CD4-positive, alpha-beta T cell (primary cell): ENCODE data around the gene TMEM98. TPM values are rescaled to one million over a fixed set of nuclear protein-coding genes. Genes with fewer than 3 reads are reported as not detected.
"Not testable (repeated sequence)": the region's sequence is repeated elsewhere in the genome, so short reads cannot be mapped to it uniquely, and the experiment has no call there.

ENCODE experiments used
- ATAC-seq: fragments of 200-7000 bp; cut with Tn5 transposase; one replicate; pipeline ENCODE4 v1.10.0; 2022; ENCODE audit warnings: mild to moderate bottlenecking; ENCODE audit not compliant: poor library complexity
- CTCF ChIA-PET: fragments of 350-600 bp; sonication (Branson Sonifier 250); formaldehyde crosslinking; loops from one replicate; lab custom pipeline; 2021; ENCODE audit warnings: antibody characterized with exemption, inconsistent platforms; lab: Charles Lee
- POLR2A ChIA-PET: fragments of 350-600 bp; sonication (Branson Sonifier 250); formaldehyde crosslinking; loops from one replicate; lab custom pipeline; 2021; ENCODE audit warnings: antibody characterized with exemption, inconsistent platforms; lab: Charles Lee
- DNase-seq, 14 experiments: peaks; one replicate each; pipeline ENCODE4 v3.0.0-alpha.2; 2013 to 2020; ENCODE audit warnings: mixed read lengths in 2 of 14
- H3K27ac ChIP-seq, 2 donors: one replicate each; pipeline versions ENCODE4 v1.5.1 to v1.7.0; 2013; ENCODE audit warnings: low read length in 2 of 2, low read depth in 1 of 2, mild to moderate bottlenecking in 1 of 2
- H3K27me3 ChIP-seq, 2 experiments: 1 replicate in 1 of 2; 2 replicates in 1 of 2; pipeline versions ENCODE4 v1.6.1 to v1.7.0; 2013; ENCODE audit warnings: low read length in 2 of 2, control low read depth in 1 of 2, mild to moderate bottlenecking in 1 of 2, moderate library complexity in 1 of 2; ENCODE audit not compliant: insufficient read depth in 2 of 2, control insufficient read depth in 1 of 2
- H3K36me3 ChIP-seq: one replicate; pipeline ENCODE4 v1.6.1; 2013; ENCODE audit warnings: low read length, control low read depth; ENCODE audit not compliant: insufficient read depth
- H3K4me1 ChIP-seq: one replicate; pipeline ENCODE4 v1.6.1; 2013; ENCODE audit warnings: low read length, control low read depth; ENCODE audit not compliant: insufficient read depth
- H3K4me3 ChIP-seq: one replicate; pipeline ENCODE4 v1.5.1; 2013; ENCODE audit warnings: mild to moderate bottlenecking, low read length, moderate library complexity
- H3K9me3 ChIP-seq, 2 experiments: 1 replicate in 1 of 2; 2 replicates in 1 of 2; pipeline versions ENCODE4 v1.6.1 to v1.7.0; 2013; ENCODE audit warnings: low read length in 2 of 2, mild to moderate bottlenecking in 2 of 2, control low read depth in 1 of 2, moderate library complexity in 1 of 2; ENCODE audit not compliant: control insufficient read depth in 1 of 2, insufficient read depth in 1 of 2
- H3K27ac Mint-ChIP-seq: one replicate; pipeline ENCODE4 v1.8.0; 2020; ENCODE audit warnings: mixed read lengths
- H3K27me3 Mint-ChIP-seq: one replicate; pipeline ENCODE4 v1.8.0; 2021; ENCODE audit warnings: mixed read lengths
- H3K36me3 Mint-ChIP-seq: one replicate; pipeline ENCODE4 v1.8.0; 2021; ENCODE audit warnings: low read depth, mixed read lengths
- H3K4me1 Mint-ChIP-seq: one replicate; pipeline ENCODE4 v1.8.0; 2021; ENCODE audit warnings: low read depth, mixed read lengths
- H3K4me3 Mint-ChIP-seq: one replicate; pipeline ENCODE4 v1.8.0; 2020; ENCODE audit warnings: mild to moderate bottlenecking, mixed read lengths
- H3K9me3 Mint-ChIP-seq: one replicate; pipeline ENCODE4 v1.8.0; 2020; ENCODE audit warnings: mixed read lengths
- CTCF ChIP-seq: fragments of 200-600 bp; IDR thresholded peaks from one replicate; pipeline ENCODE4 v1.8.0; 2022; ENCODE audit warnings: antibody characterized with exemption, mild to moderate bottlenecking
- intact Hi-C, 2 experiments: fragments of 100-400 bp; cut with DNase I in 1 of 2; cut with micrococcal nuclease in 1 of 2; formaldehyde crosslinking; loops; one replicate each; pipeline versions ENCODE4 v1.15.1 to v1.9.0; 2023 to 2025; cut with DNase I, micrococcal nuclease
- total RNA-seq, 174 experiments: library from RNA in 2 of 174; stranded (reverse) in 2 of 174; gene quantifications; one replicate each; pipeline ENCODE4 v1.2.3 and lab custom pipeline; 2021 to 2026

TMEM98 gene
- total RNA-seq, 2 experiments from 2014 or later = not detected

- ATAC-seq (no peak), DNase-seq (no peak)
- POLR2A ChIA-PET = no interaction called here
- intact Hi-C loops = loop anchor here in 1 of 2 experiments (5.0 kb wide), 1 partner anchor 1494 kb away; no protein-coding TSS in a partner anchor
- Mint-ChIP-seq H3K9me3 (no peaks in the 10 kb centered on the region), H3K4me1 (no peaks in the 10 kb centered on the region), H3K27ac (no peak overlapping the region), H3K4me3 (no peak overlapping the region), H3K27me3 (peaks cover 5% of the 10 kb centered on the region), H3K36me3 (no peaks in the 10 kb centered on the region)
- CTCF ChIA-PET = no interaction called here
- H3K9me3 ChIP-seq = no peaks in the 10 kb centered on the region
- no peak overlapping the region for H3K4me3 ChIP-seq
- H3K27ac ChIP-seq = no peak overlapping the region
- H3K36me3 ChIP-seq = no peaks in the 10 kb centered on the region
- no peak for TF ChIP-seq CTCF
- H3K4me1 ChIP-seq = no peaks in the 10 kb centered on the region
- H3K27me3 ChIP-seq = peaks cover 0 to 3% of the 10 kb centered on the region in 2 experiments
These were observed 10.1 kb upstream of the TMEM98 start for GRCh38 chr17:32917842-32918241.

DNA sequence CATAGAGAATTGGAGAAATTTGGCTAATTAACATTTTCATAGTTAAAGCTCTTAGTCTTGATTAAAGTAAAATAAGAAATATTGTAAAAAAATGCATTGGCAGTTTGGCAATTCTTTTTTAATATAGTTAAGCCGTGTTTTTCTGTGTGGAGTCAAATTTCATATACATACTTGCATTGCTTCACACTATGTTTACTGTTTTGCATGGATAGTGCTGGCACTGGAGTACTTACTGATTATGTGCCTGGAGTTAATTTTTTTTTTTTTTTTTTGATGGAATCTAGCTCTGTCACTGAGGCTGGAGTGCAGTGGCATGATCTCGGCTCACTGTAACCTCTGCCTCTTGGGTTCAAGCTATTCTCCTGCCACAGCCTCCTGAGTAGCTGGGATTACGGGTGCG lies 8.1 kb upstream of the TMEM98 start:
- H3K9me3 ChIP-seq, H3K9me3 Mint-ChIP-seq, POLR2A ChIA-PET, H3K36me3 ChIP-seq, H3K27ac ChIP-seq, ATAC-seq, H3K4me1 ChIP-seq, H3K27me3 ChIP-seq, H3K4me3 ChIP-seq, DNase-seq, H3K4me3 Mint-ChIP-seq, H3K36me3 Mint-ChIP-seq, H3K27ac Mint-ChIP-seq, H3K4me1 Mint-ChIP-seq: not testable (repeated sequence)
- peaks cover 11% of the 10 kb centered on the region for H3K27me3 Mint-ChIP-seq
- CTCF ChIA-PET = interaction anchor here (0.7 kb wide), 1 partner anchor 50 kb away, joined by 3 read pairs; no protein-coding TSS in a partner anchor
- intact Hi-C loops = loop anchor here in 1 of 2 experiments (5.0 kb wide), 1 partner anchor 1492 kb away; no protein-coding TSS in a partner anchor

- intact Hi-C loops = no loop called here
- Histone ChIP-seq H3K36me3 (no peaks in the 10 kb centered on the region), H3K27ac (no peak overlapping the region), H3K9me3 (no peaks in the 10 kb centered on the region), H3K4me1 (no peaks in the 10 kb centered on the region), H3K27me3 (peaks cover 0 to 3% of the 10 kb centered on the region in 2 experiments), H3K4me3 (no peak overlapping the region)
- no peak overlapping the region for H3K4me3 Mint-ChIP-seq
- ChIA-PET POLR2A (no interaction called here), CTCF (interaction anchor here (0.7 kb wide), 1 partner anchor 49 kb away, joined by 3 read pairs; no protein-coding TSS in a partner anchor)
- H3K4me1 Mint-ChIP-seq = no peaks in the 10 kb centered on the region
- no peak for DNase-seq
- peaks cover 15% of the 10 kb centered on the region for H3K27me3 Mint-ChIP-seq
- TF ChIP-seq CTCF = no peak
- H3K9me3 Mint-ChIP-seq = no peaks in the 10 kb centered on the region
- no peaks in the 10 kb centered on the region for H3K36me3 Mint-ChIP-seq
- ATAC-seq = no peak
- H3K27ac Mint-ChIP-seq = no peak overlapping the region
These were observed 7.7 kb upstream of the TMEM98 start for GRCh38 chr17:32920293-32920692.

DNA sequence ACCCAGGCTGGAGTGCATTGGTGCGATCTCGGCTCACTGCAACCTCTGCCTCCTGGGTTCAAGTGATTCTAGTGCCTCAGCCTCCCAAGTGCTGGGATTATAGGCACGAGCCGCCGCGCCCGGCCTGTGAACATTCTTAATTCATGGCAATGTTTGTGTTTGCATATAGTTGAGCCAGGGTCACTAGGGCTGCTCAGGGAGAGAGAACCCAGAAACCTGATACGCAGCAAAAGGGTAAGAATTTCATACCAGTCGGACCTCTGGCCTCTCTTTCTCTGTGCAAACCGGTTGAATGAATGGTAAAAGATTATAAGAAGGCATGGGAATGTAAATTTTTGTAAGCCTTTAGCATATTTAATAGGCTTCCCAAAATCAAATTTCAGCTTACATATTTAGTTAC lies 6.9 kb upstream of the TMEM98 start:
- DNase-seq = no peak
- ChIA-PET CTCF (no interaction called here), POLR2A (no interaction called here)
- Histone ChIP-seq H3K27me3 (peaks cover 1 to 6% of the 10 kb centered on the region in 2 experiments), H3K27ac (no peak overlapping the region), H3K36me3 (no peaks in the 10 kb centered on the region), H3K9me3 (no peaks in the 10 kb centered on the region), H3K4me3 (no peak overlapping the region), H3K4me1 (no peaks in the 10 kb centered on the region)
- no peak for ATAC-seq
- peaks cover 22% of the 10 kb centered on the region for H3K27me3 Mint-ChIP-seq
- H3K36me3 Mint-ChIP-seq = no peaks in the 10 kb centered on the region
- no peaks in the 10 kb centered on the region for H3K9me3 Mint-ChIP-seq
- H3K4me3 Mint-ChIP-seq = no peak overlapping the region
- TF ChIP-seq CTCF = no peak
- H3K27ac Mint-ChIP-seq = no peak overlapping the region
- no peaks in the 10 kb centered on the region for H3K4me1 Mint-ChIP-seq
- intact Hi-C loops = no loop called here

- peaks cover 22 to 25% of the 10 kb centered on the region in 2 experiments for H3K27me3 ChIP-seq
- H3K9me3 Mint-ChIP-seq, ATAC-seq, DNase-seq, H3K4me1 Mint-ChIP-seq, H3K27ac Mint-ChIP-seq, H3K36me3 ChIP-seq, POLR2A ChIA-PET, H3K4me1 ChIP-seq, H3K9me3 ChIP-seq, H3K36me3 Mint-ChIP-seq, CTCF ChIA-PET, H3K4me3 ChIP-seq, intact Hi-C loops, H3K27ac ChIP-seq, H3K4me3 Mint-ChIP-seq: not testable (repeated sequence)
- H3K27me3 Mint-ChIP-seq = peaks cover 36% of the 10 kb centered on the region
These were observed 4.0 kb upstream of the TMEM98 start for GRCh38 chr17:32923905-32924304.
